RWPE1 (cell line): ENCODE data around the gene KBTBD3.

Experiments used
- CTCF ChIA-PET: fragments of 350-600 bp; sonication (Branson Sonifier 250); formaldehyde crosslinking; extraction: SDS; loops from one replicate; lab custom pipeline; 2021; lab: Yijun Ruan, JAX
- POLR2A ChIA-PET: fragments of 400-600 bp; formaldehyde crosslinking; extraction: SDS; loops from one replicate; lab custom pipeline; 2020; ENCODE audit warnings: antibody characterized with exemption; ENCODE audit not compliant: low non-redundant PET; lab: Yijun Ruan, JAX
- DNase-seq: peaks from one replicate; pipeline ENCODE4 v3.0.0; 2012; ENCODE audit warnings: low spot score
- H3K27ac ChIP-seq: fragments of 450-650 bp; 2 replicates; pipeline ENCODE4 v1.5.1; 2017
- TF ChIP-seq, protein P1 (sequence below): fragments of 450-650 bp; conservative IDR thresholded peaks from 2 replicates; pipeline ENCODE4 v1.5.1; 2017; ENCODE audit warnings: low read depth, mild to moderate bottlenecking

Gene KBTBD3

GRCh38 chr11:106076919-106077608 is at the start of gene KBTBD3:
Gene KBTBD3, minus strand, starts transcription at chr11:106077347. Its CDS starts 18,250 bp downstream, at chr11:106059097.
- TF ChIP-seq, protein P1, sequence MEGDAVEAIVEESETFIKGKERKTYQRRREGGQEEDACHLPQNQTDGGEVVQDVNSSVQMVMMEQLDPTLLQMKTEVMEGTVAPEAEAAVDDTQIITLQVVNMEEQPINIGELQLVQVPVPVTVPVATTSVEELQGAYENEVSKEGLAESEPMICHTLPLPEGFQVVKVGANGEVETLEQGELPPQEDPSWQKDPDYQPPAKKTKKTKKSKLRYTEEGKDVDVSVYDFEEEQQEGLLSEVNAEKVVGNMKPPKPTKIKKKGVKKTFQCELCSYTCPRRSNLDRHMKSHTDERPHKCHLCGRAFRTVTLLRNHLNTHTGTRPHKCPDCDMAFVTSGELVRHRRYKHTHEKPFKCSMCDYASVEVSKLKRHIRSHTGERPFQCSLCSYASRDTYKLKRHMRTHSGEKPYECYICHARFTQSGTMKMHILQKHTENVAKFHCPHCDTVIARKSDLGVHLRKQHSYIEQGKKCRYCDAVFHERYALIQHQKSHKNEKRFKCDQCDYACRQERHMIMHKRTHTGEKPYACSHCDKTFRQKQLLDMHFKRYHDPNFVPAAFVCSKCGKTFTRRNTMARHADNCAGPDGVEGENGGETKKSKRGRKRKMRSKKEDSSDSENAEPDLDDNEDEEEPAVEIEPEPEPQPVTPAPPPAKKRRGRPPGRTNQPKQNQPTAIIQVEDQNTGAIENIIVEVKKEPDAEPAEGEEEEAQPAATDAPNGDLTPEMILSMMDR: peak; percentile 71
- H3K27ac ChIP-seq: peak within 1 kb of the TSS; percentile 87
- ChIA-PET POLR2A (interaction anchor here (0.5 kb wide), 1 partner anchor 489 kb away, joined by 3 read pairs; no protein-coding TSS in a partner anchor), CTCF (interaction anchor here (0.5 to 1.6 kb wide), 3 partner anchors 10 to 21 kb away, joined by 3 to 4 read pairs (median 3); no protein-coding TSS in a partner anchor)
- DNase-seq: peak; percentile 90

DNA sequence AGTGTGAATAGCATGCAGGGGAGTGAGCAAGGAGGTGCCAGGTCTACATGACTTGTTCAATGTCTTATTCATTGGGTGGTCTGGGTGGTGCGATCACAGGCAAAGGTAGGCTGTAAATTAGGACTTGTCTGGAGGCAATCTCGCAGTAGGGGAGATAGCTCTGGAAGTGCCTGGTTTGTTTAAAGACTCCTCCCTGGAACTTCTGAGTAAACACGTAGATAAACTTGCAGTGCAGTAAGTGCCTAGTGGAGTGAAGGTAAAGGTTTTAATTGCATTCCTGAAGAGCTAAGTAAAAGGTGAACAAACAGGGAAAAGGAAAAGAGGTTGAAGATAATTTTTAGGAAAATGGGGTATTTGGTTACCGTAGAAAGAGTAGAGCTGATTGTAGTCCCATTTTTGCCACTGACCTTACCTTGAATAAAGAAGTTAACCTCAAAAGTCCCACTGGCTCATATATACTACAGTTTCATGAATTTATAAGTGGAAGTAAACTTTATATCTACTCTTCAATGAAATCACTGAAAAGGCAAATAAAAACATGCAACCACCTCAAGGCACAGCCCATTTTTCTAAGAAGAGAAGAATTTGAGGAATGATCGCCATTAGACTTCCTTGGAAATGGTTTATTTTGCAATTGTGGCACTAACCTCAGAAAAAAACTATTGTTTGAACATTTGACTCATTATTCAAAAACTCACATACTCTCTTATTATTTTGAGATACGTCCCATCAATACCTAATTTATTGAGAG is 44.6 kb upstream of the KBTBD3 start:
- POLR2A ChIA-PET: no interaction called here
- no peak overlapping the region for H3K27ac ChIP-seq
- no peak for DNase-seq
- CTCF ChIA-PET: no interaction called here
- TF ChIP-seq, protein P1: no peak

- DNase-seq: no peak
- ChIA-PET CTCF (no interaction called here), POLR2A (no interaction called here)
- TF ChIP-seq, protein P1: no peak
- H3K27ac ChIP-seq: no peak overlapping the region
Observed at GRCh38 chr11:106105986-106106385, 28.8 kb upstream of the KBTBD3 start.

GRCh38 chr11:106101819-106102218 is 24.7 kb upstream of the KBTBD3 start:
- no peak overlapping the region for H3K27ac ChIP-seq
- ChIA-PET CTCF (no interaction called here), POLR2A (no interaction called here)
- TF ChIP-seq, protein P1: no peak
- DNase-seq: no peak

- POLR2A ChIA-PET: no interaction called here
- CTCF ChIA-PET: interaction anchor here (0.8 kb wide), 1 partner anchor 55 kb away, joined by 3 read pairs; no protein-coding TSS in a partner anchor
- DNase-seq: no peak
- TF ChIP-seq, protein P1: no peak
- H3K27ac ChIP-seq: no peak overlapping the region
Observed at GRCh38 chr11:106101370-106101769, 24.2 kb upstream of the KBTBD3 start.

GRCh38 chr11:106098893-106099553 is 21.9 kb upstream of the KBTBD3 start:
- TF ChIP-seq, protein P1: no peak
- no peak overlapping the region for H3K27ac ChIP-seq
- ChIA-PET CTCF (no interaction called here), POLR2A (no interaction called here)
- DNase-seq: no peak
